Measurements from ENCODE around the gene KRT71. TPM values are rescaled to one million over a fixed set of nuclear protein-coding genes. Genes with fewer than 3 reads are reported as not detected.

Gene KRT71
- total RNA-seq, 2 experiments from 2014 or later = not detected

DNA sequence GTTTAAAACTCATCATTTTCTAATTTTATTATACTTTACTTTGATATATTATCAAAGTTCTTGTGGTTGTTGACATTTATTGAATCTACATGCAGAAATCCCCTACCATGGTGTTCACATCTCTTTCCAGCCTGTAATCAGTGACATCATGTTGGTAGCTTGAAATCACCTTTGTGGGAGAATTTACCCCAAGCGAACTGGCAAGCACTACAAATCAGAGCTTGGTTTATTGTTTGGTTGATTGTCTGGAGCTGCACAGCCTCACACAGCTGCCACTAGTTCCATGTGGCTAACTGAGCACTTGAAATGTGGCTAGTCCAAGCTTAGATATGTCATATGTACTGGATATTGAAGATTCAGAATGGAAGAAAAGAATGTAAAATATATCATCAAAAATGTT is 17.4 kb downstream of the KRT71 start:
- no peak overlapping the region for H3K27ac Mint-ChIP-seq
- no peaks in the 10 kb centered on the region for H3K27me3 Mint-ChIP-seq
- H3K36me3 Mint-ChIP-seq = no peaks in the 10 kb centered on the region
- H3K4me1 Mint-ChIP-seq = no peaks in the 10 kb centered on the region
- H3K4me3 Mint-ChIP-seq = no peak overlapping the region
- H3K9me3 Mint-ChIP-seq = no peaks in the 10 kb centered on the region
- no peak for DNase-seq

DNA sequence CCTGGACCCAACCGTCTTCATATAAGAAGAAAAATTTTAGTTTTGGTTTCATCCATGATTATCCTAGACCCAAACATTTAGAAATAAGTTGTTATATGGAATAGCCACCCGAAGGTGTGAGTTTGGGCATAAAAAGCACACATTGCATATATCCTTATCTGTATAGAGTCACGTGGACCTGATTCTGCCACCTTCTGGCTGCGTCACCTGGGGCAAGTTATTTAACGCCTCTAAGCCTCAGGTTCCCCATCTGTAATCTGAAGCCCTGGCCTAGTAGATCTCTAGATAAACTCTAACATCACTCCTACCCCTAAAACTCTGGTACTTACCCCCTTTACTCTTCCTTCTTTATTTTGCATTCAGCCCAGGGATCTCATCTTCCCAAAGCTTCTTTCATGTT is 18.5 kb downstream of the KRT71 start:
- DNase-seq = no peak
- H3K4me3 Mint-ChIP-seq = no peak overlapping the region
- H3K27ac Mint-ChIP-seq = no peak overlapping the region
- H3K4me1 Mint-ChIP-seq = no peaks in the 10 kb centered on the region
- no peaks in the 10 kb centered on the region for H3K27me3 Mint-ChIP-seq
- no peaks in the 10 kb centered on the region for H3K36me3 Mint-ChIP-seq
- H3K9me3 Mint-ChIP-seq = no peaks in the 10 kb centered on the region

DNA sequence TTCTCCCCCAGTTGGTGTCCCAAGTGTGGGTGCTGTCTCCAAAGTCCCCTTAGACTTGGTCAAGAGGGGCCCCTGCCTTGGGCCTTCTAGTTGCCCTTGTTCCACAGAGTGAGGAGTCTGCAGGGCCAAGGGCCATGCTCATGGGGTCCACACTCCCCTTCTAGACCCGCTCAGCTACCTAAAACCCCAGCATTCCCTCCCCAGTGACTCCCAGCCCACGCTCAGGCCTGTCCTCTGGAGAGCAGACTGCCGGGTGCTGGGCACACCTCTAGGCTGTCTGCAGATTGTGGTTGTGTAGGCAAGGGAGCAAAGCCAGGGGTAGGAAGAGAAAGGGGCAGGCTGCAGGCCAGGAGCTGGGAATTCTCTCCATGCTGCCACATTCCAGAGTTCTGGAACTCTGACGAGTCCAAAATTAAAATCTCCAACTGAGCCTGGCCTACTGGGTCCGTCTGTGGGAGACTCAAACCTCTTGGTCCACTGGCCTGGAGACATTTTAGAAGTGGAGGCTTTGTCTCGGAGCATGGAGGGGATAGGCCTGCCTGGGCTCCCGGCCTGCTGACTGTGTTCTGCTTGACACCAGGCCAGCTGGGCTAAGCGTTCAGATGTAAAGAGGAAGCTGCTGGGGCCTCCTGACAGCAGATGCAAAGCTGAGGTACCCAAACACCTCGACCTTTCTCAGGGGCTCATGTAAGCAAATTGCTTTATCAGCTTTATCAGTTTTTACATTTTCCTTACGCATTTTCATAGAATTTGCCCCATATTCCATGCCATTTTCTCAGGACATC is 19.1 kb downstream of the KRT71 start:
- Mint-ChIP-seq H3K9me3 (no peaks in the 10 kb centered on the region), H3K36me3 (no peaks in the 10 kb centered on the region), H3K27me3 (no peaks in the 10 kb centered on the region), H3K4me1 (no peaks in the 10 kb centered on the region), H3K4me3 (no peak overlapping the region), H3K27ac (no peak overlapping the region)
- no peak for DNase-seq

DNA sequence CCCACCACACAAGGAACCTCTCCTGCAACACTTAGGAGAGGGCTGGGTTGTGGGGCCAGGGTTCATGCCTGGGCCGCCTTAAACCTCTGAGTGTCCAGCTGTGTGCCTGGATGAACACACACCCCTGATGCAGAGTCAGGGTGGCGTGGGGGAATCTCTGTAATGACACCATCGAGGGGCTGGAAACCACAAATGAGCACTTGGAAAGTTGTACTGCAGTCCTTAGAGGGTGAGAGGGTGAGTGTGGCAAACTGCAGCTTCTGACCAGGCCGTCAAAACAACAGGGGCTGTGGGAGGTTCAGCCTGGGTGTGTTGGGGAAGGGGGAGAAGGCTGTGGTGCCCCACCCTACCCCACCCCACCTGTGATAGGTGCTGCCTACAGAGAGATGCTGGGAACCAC is 20.3 kb downstream of the KRT71 start:
- Mint-ChIP-seq H3K4me1 (no peaks in the 10 kb centered on the region), H3K27ac (no peak overlapping the region), H3K27me3 (no peaks in the 10 kb centered on the region)

DNA sequence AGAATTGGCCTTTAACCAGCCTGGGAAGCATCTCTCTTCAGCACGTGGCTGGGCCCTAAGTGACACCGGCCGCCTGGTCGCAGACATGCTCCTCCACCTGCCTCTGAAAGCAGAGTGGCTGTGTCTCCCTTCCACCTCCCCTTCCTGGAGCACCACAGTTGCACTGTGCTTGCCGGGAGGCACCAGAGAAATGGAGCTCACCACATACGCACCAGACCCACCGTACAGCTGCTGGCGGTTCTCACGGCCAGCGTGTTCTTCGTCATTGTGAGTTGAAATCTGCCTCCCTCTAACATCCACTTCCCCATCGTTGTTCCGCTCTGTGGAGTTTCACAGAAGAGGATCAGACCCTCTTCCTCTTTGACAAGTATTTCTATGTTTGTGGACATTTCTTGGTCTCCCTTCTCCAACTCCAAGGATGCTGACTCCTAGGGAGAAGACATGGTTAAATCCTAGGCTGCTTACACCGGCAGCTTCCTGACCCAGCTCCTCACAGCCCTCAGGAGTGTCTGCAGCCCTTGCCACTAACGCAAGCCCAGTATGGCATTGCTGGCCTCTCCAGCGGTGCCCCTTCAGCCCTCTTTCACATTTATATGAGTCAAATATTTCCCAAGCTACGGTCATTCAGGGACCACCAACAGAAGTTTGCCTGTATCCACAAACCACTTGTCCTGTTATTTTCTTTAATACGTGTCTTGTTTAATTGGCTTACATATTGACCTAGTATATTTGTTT is 21.2 kb downstream of the KRT71 start:
- Mint-ChIP-seq H3K9me3 (no peaks in the 10 kb centered on the region), H3K36me3 (no peaks in the 10 kb centered on the region), H3K4me1 (peaks cover 2% of the 10 kb centered on the region), H3K27ac (no peak overlapping the region), H3K27me3 (no peaks in the 10 kb centered on the region), H3K4me3 (no peak overlapping the region)
- DNase-seq = no peak

More for the DNA sequence above, 20.3 kb downstream of the KRT71 start:
- no peaks in the 10 kb centered on the region for H3K36me3 Mint-ChIP-seq
- no peaks in the 10 kb centered on the region for H3K9me3 Mint-ChIP-seq
- no peak overlapping the region for H3K4me3 Mint-ChIP-seq
- DNase-seq = no peak

DNA sequence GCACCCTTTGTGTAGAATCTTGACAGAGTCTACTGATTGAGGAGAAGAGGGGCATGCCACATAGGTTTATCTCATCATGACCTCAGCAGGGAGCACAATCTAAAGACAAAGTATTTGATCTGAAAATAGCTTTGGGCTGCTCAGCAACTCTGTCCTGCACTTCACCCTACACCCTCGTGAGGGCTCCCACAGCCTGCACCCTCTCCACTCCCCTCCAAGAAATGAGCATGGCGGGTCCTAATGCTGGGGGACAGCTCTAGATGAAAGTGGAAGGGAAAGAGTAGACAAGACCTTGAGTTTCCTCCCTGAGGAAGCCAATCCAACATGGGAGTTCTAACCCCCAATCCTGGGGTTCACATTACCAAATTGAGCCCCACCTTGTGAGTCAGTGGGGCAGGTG is 22.0 kb downstream of the KRT71 start:
- Mint-ChIP-seq H3K27me3 (no peaks in the 10 kb centered on the region), H3K36me3 (no peaks in the 10 kb centered on the region), H3K9me3 (no peaks in the 10 kb centered on the region), H3K27ac (no peak overlapping the region), H3K4me3 (no peak overlapping the region), H3K4me1 (peaks cover 6% of the 10 kb centered on the region)
- no peak for DNase-seq

DNA sequence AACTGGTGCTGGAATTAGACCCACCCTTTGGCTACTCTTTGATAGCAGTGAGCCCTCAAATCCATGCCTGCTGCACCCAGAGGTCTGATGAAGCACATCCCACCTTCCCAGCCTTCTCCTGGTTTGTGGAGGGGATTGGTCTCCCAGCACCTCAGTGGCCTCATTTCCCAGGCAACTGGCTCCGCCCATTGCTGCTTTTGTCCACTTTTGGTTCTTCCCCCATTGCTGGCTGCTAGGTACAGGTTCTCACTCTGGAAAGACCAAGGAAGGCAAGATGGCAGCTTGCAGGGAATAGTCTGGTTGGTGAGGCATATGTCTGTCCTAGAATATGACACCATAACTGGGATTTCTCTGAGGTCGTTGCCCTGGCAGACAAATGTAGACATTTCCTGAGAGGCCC is 22.6 kb downstream of the KRT71 start:
- Mint-ChIP-seq H3K27ac (no peak overlapping the region), H3K4me1 (peaks cover 6% of the 10 kb centered on the region), H3K4me3 (no peak overlapping the region), H3K27me3 (no peaks in the 10 kb centered on the region), H3K9me3 (no peaks in the 10 kb centered on the region), H3K36me3 (no peaks in the 10 kb centered on the region)
- DNase-seq = no peak

DNA sequence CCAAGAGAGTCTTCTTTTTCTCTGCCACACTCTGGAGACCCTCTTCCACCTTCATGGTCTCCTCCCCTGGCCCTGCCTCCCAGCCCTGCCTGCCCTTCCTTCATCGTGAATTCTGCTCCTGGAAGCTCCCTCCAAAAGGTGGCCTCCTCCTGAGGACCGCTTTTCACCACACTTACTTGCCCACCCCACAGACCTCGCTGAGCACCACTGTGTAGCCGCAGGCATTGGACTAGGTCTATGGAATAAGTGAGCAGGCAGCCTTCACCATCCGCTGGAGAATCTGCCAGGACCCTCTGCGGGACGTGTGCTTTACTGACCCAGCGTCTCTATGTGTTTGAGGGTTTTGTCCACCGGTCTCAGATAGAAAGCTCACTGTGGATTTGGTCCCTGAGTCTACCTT is 23.1 kb downstream of the KRT71 start:
- H3K9me3 Mint-ChIP-seq = no peaks in the 10 kb centered on the region
- no peaks in the 10 kb centered on the region for H3K27me3 Mint-ChIP-seq
- no peak overlapping the region for H3K27ac Mint-ChIP-seq
- H3K36me3 Mint-ChIP-seq = no peaks in the 10 kb centered on the region
- peaks cover 6% of the 10 kb centered on the region for H3K4me1 Mint-ChIP-seq
- DNase-seq = no peak
- no peak overlapping the region for H3K4me3 Mint-ChIP-seq

DNA sequence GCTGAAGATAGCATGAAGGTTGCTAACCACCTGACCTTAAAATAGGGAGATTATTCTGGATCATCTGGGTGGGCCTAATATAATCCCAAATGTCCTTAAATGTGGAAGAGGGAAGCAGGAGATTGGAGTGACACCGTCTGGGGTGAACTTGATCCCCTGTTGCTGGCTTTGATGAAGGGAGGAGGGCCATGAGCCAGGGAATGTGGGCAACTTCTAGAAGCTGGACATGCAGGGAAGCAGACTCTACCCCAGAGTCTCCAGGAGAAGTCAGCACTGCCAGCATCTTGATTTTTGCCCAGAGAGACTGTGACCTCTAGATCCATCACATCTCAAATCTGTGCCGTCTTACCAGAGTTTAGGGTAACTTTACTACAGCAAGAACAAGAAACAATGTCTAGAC is 23.5 kb downstream of the KRT71 start:
- no peak overlapping the region for H3K27ac Mint-ChIP-seq
- H3K36me3 Mint-ChIP-seq = no peaks in the 10 kb centered on the region
- no peak overlapping the region for H3K4me3 Mint-ChIP-seq
- DNase-seq = no peak
- no peaks in the 10 kb centered on the region for H3K9me3 Mint-ChIP-seq
- peaks cover 6% of the 10 kb centered on the region for H3K4me1 Mint-ChIP-seq
- no peaks in the 10 kb centered on the region for H3K27me3 Mint-ChIP-seq

DNA sequence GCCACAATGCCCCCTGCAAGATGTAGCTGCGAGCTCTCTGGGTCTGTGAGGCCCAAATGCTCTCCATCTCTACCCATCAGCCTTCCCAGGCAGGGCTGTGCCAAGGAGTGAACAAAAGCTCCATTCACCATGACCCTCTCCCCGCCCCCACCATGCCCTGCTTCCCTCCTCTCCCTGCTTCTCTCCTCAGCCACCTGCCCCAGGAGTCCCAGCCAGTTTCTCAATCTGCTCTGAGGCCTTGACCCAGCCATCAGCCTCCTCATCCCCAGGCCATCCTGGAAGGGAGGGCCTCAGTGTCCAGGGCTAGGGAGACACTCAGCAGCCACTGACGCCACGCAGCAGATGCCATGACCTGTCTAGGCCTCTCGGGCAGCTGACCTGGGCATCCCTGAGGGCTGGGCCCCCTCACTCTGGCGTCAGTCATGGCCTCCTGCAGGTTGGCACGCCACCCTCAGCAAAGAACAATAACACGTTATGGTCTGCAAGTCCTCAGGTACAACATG is 24.3 kb downstream of the KRT71 start:
- H3K27ac Mint-ChIP-seq = no peak overlapping the region
- no peaks in the 10 kb centered on the region for H3K36me3 Mint-ChIP-seq
- no peak for DNase-seq
- H3K4me3 Mint-ChIP-seq = no peak overlapping the region
- H3K27me3 Mint-ChIP-seq = peaks cover 1% of the 10 kb centered on the region
- H3K4me1 Mint-ChIP-seq = peaks cover 6% of the 10 kb centered on the region
- H3K9me3 Mint-ChIP-seq = no peaks in the 10 kb centered on the region

DNA sequence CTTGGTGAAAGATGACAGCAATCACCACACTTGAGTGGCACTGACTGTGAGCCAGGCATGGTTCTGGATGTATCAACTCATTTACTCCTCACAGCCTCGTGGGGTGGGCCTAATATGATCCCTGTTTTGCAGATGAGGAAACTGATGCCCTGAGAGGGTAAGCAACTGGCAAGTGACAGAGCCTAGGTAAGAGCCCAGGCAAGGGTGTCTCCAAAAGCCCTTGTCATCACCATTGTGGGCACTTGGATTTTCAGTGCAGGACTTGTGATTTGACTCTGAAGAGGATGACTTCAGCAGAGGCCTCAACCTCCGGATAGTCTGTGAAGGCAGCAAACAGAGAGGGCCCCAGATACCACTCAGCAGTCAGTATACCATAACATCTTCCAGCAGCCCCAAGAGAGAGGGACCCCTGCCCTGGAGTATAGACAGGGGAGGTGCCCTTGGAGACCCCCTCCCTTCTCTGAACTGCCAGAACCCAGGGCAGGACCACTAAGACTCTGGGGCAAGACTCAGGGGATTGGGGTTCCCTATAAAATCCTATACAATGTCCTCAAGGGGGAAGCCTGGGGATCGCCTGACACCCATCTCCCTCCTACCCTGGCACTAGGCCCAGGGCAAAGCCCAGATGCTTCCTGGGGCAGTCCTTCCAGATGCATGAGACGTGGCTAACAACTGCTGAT is 25.7 kb downstream of the KRT71 start:
- H3K27ac Mint-ChIP-seq = no peak overlapping the region
- peaks cover 6% of the 10 kb centered on the region for H3K4me1 Mint-ChIP-seq

DNA sequence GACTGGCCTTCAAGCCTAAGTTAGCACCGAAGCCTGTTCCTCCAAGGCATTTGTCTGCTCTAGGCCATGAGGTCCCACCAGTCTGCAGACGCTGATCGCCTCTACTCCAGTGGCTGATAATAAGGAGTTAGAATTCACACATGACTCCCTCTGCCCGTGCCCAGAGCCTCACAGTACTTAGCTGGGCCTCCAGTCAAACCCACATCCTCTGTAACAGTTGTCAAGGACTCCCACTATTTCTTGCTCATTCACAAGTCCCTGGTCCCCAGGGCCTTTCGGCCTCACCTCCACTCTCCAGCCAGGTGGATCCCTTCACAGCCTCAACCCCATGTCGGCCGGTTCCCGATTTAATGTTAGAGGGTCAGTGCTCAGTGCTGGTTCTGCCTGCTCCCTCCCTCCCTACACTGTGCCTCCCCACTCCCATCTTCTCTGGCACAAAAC is 26.4 kb downstream of the KRT71 start:
- DNase-seq = no peak
- Mint-ChIP-seq H3K27me3 (peaks cover 4% of the 10 kb centered on the region), H3K9me3 (no peaks in the 10 kb centered on the region), H3K36me3 (no peaks in the 10 kb centered on the region), H3K4me1 (peaks cover 6% of the 10 kb centered on the region), H3K27ac (no peak overlapping the region), H3K4me3 (no peak overlapping the region)

More for the DNA sequence above, 25.7 kb downstream of the KRT71 start:
- DNase-seq = no peak
- Mint-ChIP-seq H3K4me3 (no peak overlapping the region), H3K27me3 (peaks cover 4% of the 10 kb centered on the region), H3K9me3 (no peaks in the 10 kb centered on the region), H3K36me3 (no peaks in the 10 kb centered on the region)

DNA sequence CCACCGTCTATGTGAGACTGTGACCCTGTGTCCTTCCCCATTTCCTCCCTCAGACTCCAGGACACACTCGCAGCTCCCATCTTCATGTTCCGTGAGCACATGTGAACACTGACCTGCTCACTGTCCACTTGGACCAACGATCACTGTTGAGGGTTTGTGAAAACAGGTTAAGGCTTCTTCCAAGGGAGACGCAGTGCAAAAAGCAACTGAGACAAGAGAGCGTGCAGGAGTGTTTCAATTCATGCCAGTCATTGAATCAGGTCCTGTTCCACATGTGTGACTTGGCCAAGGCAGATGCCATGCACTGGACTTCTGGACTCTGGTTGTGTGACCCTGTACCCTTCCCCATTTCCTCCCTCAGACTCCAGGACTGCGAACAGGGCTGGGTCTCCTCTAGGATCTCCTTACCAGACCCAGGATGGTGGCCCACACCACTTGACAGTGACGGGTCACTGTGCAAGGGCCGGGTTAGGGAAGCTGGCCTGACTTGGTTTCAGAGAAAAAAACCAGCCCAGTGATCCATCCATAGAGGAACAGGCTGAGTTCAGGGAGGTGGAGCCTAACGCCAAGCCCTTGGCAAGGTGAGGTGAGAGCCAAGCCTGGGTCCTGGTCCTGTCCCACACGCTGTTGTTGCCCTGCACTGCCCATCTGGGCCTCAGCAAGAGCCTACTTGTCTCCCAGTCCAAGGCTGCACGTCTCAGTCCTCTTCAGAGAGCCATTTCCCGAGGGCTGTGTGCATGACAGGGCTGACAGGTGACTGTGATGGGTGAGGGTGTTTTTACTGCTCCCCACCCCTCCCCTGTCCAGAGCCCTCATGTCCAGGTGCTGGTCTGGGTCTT is 27.1 kb downstream of the KRT71 start:
- H3K4me1 Mint-ChIP-seq = peaks cover 6% of the 10 kb centered on the region
- H3K27ac Mint-ChIP-seq = no peak overlapping the region
- DNase-seq = no peak
- H3K9me3 Mint-ChIP-seq = no peaks in the 10 kb centered on the region
- H3K27me3 Mint-ChIP-seq = peaks cover 4% of the 10 kb centered on the region
- no peak overlapping the region for H3K4me3 Mint-ChIP-seq
- no peaks in the 10 kb centered on the region for H3K36me3 Mint-ChIP-seq

DNA sequence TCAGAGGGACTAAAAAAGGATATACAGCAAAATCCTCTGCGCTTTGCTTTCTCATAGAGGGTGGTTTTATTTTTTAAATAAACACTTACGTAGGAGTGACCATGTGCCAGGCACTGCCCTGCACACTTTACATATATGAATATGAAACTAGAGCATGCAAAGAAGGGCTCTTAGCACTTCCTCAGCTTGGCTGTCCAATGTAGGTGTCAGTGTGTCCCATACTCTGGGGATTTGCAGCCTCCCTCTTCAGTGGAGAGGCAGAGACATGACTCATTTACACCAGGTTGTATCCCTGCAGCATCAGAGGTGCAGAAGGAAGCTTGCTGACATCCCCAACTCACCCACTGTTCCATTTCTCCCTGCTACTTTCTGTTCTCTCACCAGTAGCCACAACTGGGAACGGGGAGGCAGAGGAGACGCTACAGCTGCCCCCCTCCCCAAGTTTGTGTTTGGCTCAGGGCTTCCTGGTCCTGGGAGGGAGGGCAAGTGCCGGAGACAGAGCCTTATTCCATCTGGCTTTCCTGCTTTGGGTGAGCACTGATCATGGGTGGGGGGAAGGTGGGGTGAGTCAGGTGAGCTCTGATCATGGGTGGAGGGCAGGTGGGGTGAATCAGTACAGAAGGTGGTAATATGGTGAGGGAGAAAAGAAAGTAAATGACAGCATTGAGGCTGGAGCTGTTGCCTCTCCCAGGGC is 27.9 kb downstream of the KRT71 start:
- Mint-ChIP-seq H3K36me3 (no peaks in the 10 kb centered on the region), H3K9me3 (no peaks in the 10 kb centered on the region), H3K27ac (no peak overlapping the region), H3K4me3 (no peak overlapping the region), H3K4me1 (peaks cover 6% of the 10 kb centered on the region), H3K27me3 (peaks cover 4% of the 10 kb centered on the region)
- DNase-seq = no peak
